ENCODE results near the gene TRABD2B. TPM values are rescaled to one million over a fixed set of nuclear protein-coding genes. Genes with fewer than 3 reads are reported as not detected.

Gene TRABD2B
- total and polyA plus RNA-seq, 2 of the 4 experiments (the other 2 are of a cell fraction), result not detected

GRCh38 chr1:47991673-47992072, 5.5 kb downstream of the TRABD2B start:
- H2BK120ac ChIP-seq (ENCODE audit: low read depth, low read length), result no peak overlapping the region
- no peak overlapping the region for H4K5ac ChIP-seq (ENCODE audit: low read depth, low read length)
- dilution Hi-C loops (cut with HindIII; ENCODE audit: low sequenced_read_pairs, unreplicated experiment) (no loop called here), in situ Hi-C loops (cut with MboI; ENCODE audit: low sequenced_read_pairs) (no loop called here), intact Hi-C loops (cut with micrococcal nuclease) (loop anchor here (10.0 kb wide), 1 partner anchor 213 kb away; no protein-coding TSS in a partner anchor)
- POLR2A ChIA-PET (ENCODE audit: unreplicated experiment), result no interaction called here
- no peak overlapping the region for H2BK5ac ChIP-seq (ENCODE audit: low read depth, low read length, poor library complexity, severe bottlenecking)
- no peak overlapping the region for H3K4me3 ChIP-seq (ENCODE audit: insufficient read depth, low read depth, low read length)
- DNase-seq, result no peak
- no peaks in the 10 kb centered on the region for H3K9me3 ChIP-seq (ENCODE audit: control insufficient read depth, insufficient read depth, low read length)
- H2AFZ ChIP-seq (replicated peaks; ENCODE audit: low read length, poor library complexity), result no peak overlapping the region
- H3K14ac ChIP-seq (replicated peaks; ENCODE audit: low read depth, low read length), result no peak overlapping the region
- no peak overlapping the region for H3K27ac ChIP-seq (ENCODE audit: insufficient read depth, low read length)
- no peak overlapping the region for H3K4me2 ChIP-seq (ENCODE audit: low read depth, low read length)
- no peak overlapping the region for H3K18ac ChIP-seq (ENCODE audit: low read depth, low read length)
- no peaks in the 10 kb centered on the region for H3K4me1 ChIP-seq (ENCODE audit: control insufficient read depth, insufficient read depth, low read length)
- no peaks in the 10 kb centered on the region for H3K36me3 ChIP-seq (ENCODE audit: control insufficient read depth, insufficient read depth, low read length)
- TF ChIP-seq RAD21 (IDR thresholded peaks at IDR 0.05; ENCODE audit: low read length) (no peak), CHD1 (IDR thresholded peaks at IDR 0.05; ENCODE audit: low read depth, low read length) (no peak), USF2 (IDR thresholded peaks at IDR 0.05; ENCODE audit: low read depth, low read length) (no peak), MXI1 (IDR thresholded peaks at IDR 0.05; ENCODE audit: borderline replicate concordance, low read depth, low read length) (no peak), CEBPB (IDR thresholded peaks at IDR 0.05; ENCODE audit: low read depth, low read length) (no peak), RFX5 (IDR thresholded peaks at IDR 0.05; ENCODE audit: low read depth, low read length) (no peak), POLR2A (IDR thresholded peaks at IDR 0.05; ENCODE audit: low read depth, low read length) (no peak), MAZ (IDR thresholded peaks at IDR 0.05; ENCODE audit: borderline replicate concordance, low read depth, low read length) (no peak), BHLHE40 (IDR thresholded peaks at IDR 0.05; ENCODE audit: low read depth, low read length) (no peak), CTCF (conservative IDR thresholded peaks at IDR 0.05; ENCODE audit: low read depth, low read length) (no peak), ELK1 (IDR thresholded peaks at IDR 0.05; ENCODE audit: borderline replicate concordance, low read depth, low read length) (no peak), SMC3 (IDR thresholded peaks at IDR 0.05; ENCODE audit: low read depth, low read length) (no peak), FOS (IDR thresholded peaks at IDR 0.05; ENCODE audit: low read depth, low read length) (no peak), NFE2L2 (IDR thresholded peaks at IDR 0.05; ENCODE audit: low read depth, low read length) (no peak), RCOR1 (IDR thresholded peaks at IDR 0.05; ENCODE audit: insufficient replicate concordance, low read length) (no peak), MAFK (IDR thresholded peaks at IDR 0.05; ENCODE audit: low read depth, low read length) (no peak)
- no peak overlapping the region for H2AK5ac ChIP-seq (ENCODE audit: low read depth, low read length)
- no peak overlapping the region for H4K8ac ChIP-seq (ENCODE audit: low read depth in 2 of 2, low read length in 2 of 2)
- H4K20me1 ChIP-seq (ENCODE audit: insufficient read depth, low read length), result no peaks in the 10 kb centered on the region
- H3K9ac ChIP-seq (ENCODE audit: low read depth, low read length), result no peak overlapping the region
- H3K9me1 ChIP-seq (ENCODE audit: insufficient read depth, low read length), result no peaks in the 10 kb centered on the region
- BruUV-seq (replicated peaks), result no TSS peak
- WGBS, 2 experiments (ENCODE audit: extremely low coverage in 2 of 2, insufficient read length in 1 of 2), result no CpG with 5 or more reads among the region's 5 CpGs
- H3K23ac ChIP-seq (ENCODE audit: low read depth, low read length), result no peak overlapping the region
- no peak overlapping the region for H3K4ac ChIP-seq (ENCODE audit: low read depth, low read length)
- no peaks in the 10 kb centered on the region for H3K79me1 ChIP-seq (ENCODE audit: low read depth in 1 of 2, low read length in 2 of 2)
- H2BK20ac ChIP-seq (ENCODE audit: low read depth, low read length), result no peak overlapping the region
- no peak overlapping the region for H3K56ac ChIP-seq (ENCODE audit: extremely low read depth, insufficient read depth, low read length)
- H3K27me3 ChIP-seq (ENCODE audit: control insufficient read depth, insufficient read depth, low read length), result peaks cover 27% of the 10 kb centered on the region
- CTCF ChIA-PET, result no interaction called here
- H2AK9ac ChIP-seq (replicated peaks; ENCODE audit: low read depth, low read length, poor library complexity), result no peak overlapping the region
- ATAC-seq (ENCODE audit: low read depth), result no peak
- H2BK15ac ChIP-seq (ENCODE audit: low read depth, low read length), result no peak overlapping the region
- H4K91ac ChIP-seq (ENCODE audit: insufficient read depth, low read depth, low read length), result no peak overlapping the region
